Activated CD8-positive, alpha-beta T cell treated with anti-CD3 and anti-CD28 coated beads for 36 hours (primary cell): ENCODE results near the gene PLXNC1. TPM values are rescaled to one million over a fixed set of nuclear protein-coding genes. Genes with fewer than 3 reads are reported as not detected.

Experiments used
- ATAC-seq: fragments of 200-7000 bp; cut with Tn5 transposase; one replicate; pipeline ENCODE4 v1.10.0; 2021; ENCODE audit warnings: mild to moderate bottlenecking, moderate library complexity
- CTCF ChIA-PET: fragments of 350-600 bp; sonication (Branson Sonifier 250); formaldehyde crosslinking; loops from one replicate; lab custom pipeline; 2021; ENCODE audit warnings: antibody characterized with exemption; lab: Charles Lee
- POLR2A ChIA-PET: fragments of 350-600 bp; sonication (Branson Sonifier 250); formaldehyde crosslinking; loops from one replicate; lab custom pipeline; 2021; ENCODE audit warnings: antibody characterized with exemption; lab: Charles Lee
- DNase-seq: peaks from one replicate; pipeline ENCODE4 v3.0.0-alpha.2; 2020
- H3K27ac Mint-ChIP-seq: one replicate; pipeline ENCODE4 v1.8.0; 2021; ENCODE audit warnings: mild to moderate bottlenecking, mixed read lengths
- H3K27me3 Mint-ChIP-seq: one replicate; pipeline ENCODE4 v1.8.0; 2021; ENCODE audit warnings: mixed read lengths
- H3K36me3 Mint-ChIP-seq: one replicate; pipeline ENCODE4 v1.8.0; 2021; ENCODE audit warnings: low read depth, mixed read lengths
- H3K4me1 Mint-ChIP-seq: one replicate; pipeline ENCODE4 v1.8.0; 2021; ENCODE audit warnings: low read depth, mixed read lengths
- H3K4me3 Mint-ChIP-seq: one replicate; pipeline ENCODE4 v1.8.0; 2021; ENCODE audit warnings: mild to moderate bottlenecking, moderate library complexity, mixed read lengths
- H3K9me3 Mint-ChIP-seq: one replicate; pipeline ENCODE4 v1.8.0; 2021; ENCODE audit warnings: mixed read lengths
- CTCF ChIP-seq: fragments of 200-600 bp; IDR thresholded peaks from one replicate; pipeline ENCODE4 v1.8.0; 2022; ENCODE audit warnings: antibody characterized with exemption, mild to moderate bottlenecking
- intact Hi-C: fragments of 100-400 bp; cut with micrococcal nuclease; formaldehyde crosslinking; loops from one replicate; pipeline ENCODE4 v1.10.0; 2022
- total RNA-seq, 2 experiments: library from RNA; stranded (reverse); gene quantifications; one replicate each; pipeline ENCODE4 v1.2.3, GENCODE V29; 2021

PLXNC1 gene
- total RNA-seq, 2 experiments from 2014 or later: 8.8 to 9.5 TPM

GRCh38 chr12:94261119-94261518 lies 112.7 kb downstream of the PLXNC1 start:
- CTCF ChIA-PET: no interaction called here
- DNase-seq (no peak), ATAC-seq (no peak)
- Mint-ChIP-seq H3K36me3 (peaks cover 17% of the 10 kb centered on the region), H3K4me3 (no peak overlapping the region), H3K4me1 (peaks cover 29% of the 10 kb centered on the region), H3K27ac (no peak overlapping the region), H3K9me3 (no peaks in the 10 kb centered on the region), H3K27me3 (no peaks in the 10 kb centered on the region)
- TF ChIP-seq CTCF: no peak
- intact Hi-C loops: loop anchor here (5.0 to 10.0 kb wide), 4 partner anchors 46 to 114 kb away; partner anchors contain the start of gene PLXNC1
- POLR2A ChIA-PET: interaction anchor here (1.9 to 4.6 kb wide), 2 partner anchors 9 to 53 kb away, joined by 10 to 26 read pairs; no protein-coding TSS in a partner anchor

- Mint-ChIP-seq H3K27ac (peak overlapping the region; percentile 99), H3K9me3 (no peaks in the 10 kb centered on the region), H3K4me3 (peak overlapping the region; percentile 88), H3K4me1 (peaks cover 34% of the 10 kb centered on the region), H3K27me3 (no peaks in the 10 kb centered on the region), H3K36me3 (peaks cover 21% of the 10 kb centered on the region)
- POLR2A ChIA-PET: interaction anchor here (1.3 to 4.6 kb wide), 5 partner anchors 8 to 53 kb away, joined by 5 to 26 read pairs (median 10); no protein-coding TSS in a partner anchor
- TF ChIP-seq CTCF: no peak
- ATAC-seq: no peak
- DNase-seq: no peak
- CTCF ChIA-PET: interaction anchor here (1.0 to 2.5 kb wide), 4 partner anchors 14 to 53 kb away, joined by 3 to 10 read pairs (median 3); no protein-coding TSS in a partner anchor
- intact Hi-C loops: loop anchor here (5.0 to 10.0 kb wide), 4 partner anchors 46 to 114 kb away; partner anchors contain the start of gene PLXNC1
Measured at GRCh38 chr12:94261786-94262185, 113.4 kb downstream of the PLXNC1 start.

- H3K27me3 Mint-ChIP-seq: no peaks in the 10 kb centered on the region
- no peaks in the 10 kb centered on the region for H3K9me3 Mint-ChIP-seq
- peak; percentile 81 for ATAC-seq
- H3K27ac Mint-ChIP-seq: peak overlapping the region; percentile 99
- ChIA-PET POLR2A (interaction anchor here (0.7 to 4.6 kb wide), 7 partner anchors 8 to 57 kb away, joined by 3 to 26 read pairs (median 8); no protein-coding TSS in a partner anchor), CTCF (interaction anchor here (0.7 to 2.5 kb wide), 8 partner anchors 14 to 138 kb away, joined by 3 to 10 read pairs (median 3); no protein-coding TSS in a partner anchor)
- H3K36me3 Mint-ChIP-seq: peaks cover 26% of the 10 kb centered on the region
- peak overlapping the region; percentile 88 for H3K4me3 Mint-ChIP-seq
- intact Hi-C loops: loop anchor here (5.0 to 10.0 kb wide), 4 partner anchors 45 to 115 kb away; partner anchors contain the start of gene PLXNC1
- DNase-seq: peak; percentile 90
- TF ChIP-seq CTCF: no peak
- peaks cover 40% of the 10 kb centered on the region for H3K4me1 Mint-ChIP-seq
Measured at GRCh38 chr12:94262228-94263010, 114.0 kb downstream of the PLXNC1 start.

GRCh38 chr12:94263011-94263811 lies 114.8 kb downstream of the PLXNC1 start:
- peaks cover 48% of the 10 kb centered on the region for H3K4me1 Mint-ChIP-seq
- H3K27ac Mint-ChIP-seq: peak overlapping the region; percentile 99
- no peaks in the 10 kb centered on the region for H3K27me3 Mint-ChIP-seq
- ChIA-PET CTCF (interaction anchor here (0.7 to 2.5 kb wide), 7 partner anchors 13 to 138 kb away, joined by 3 to 10 read pairs (median 3); no protein-coding TSS in a partner anchor), POLR2A (interaction anchor here (0.7 to 4.6 kb wide), 7 partner anchors 7 to 58 kb away, joined by 3 to 26 read pairs (median 8); no protein-coding TSS in a partner anchor)
- peak; percentile 81 for ATAC-seq
- peak overlapping the region; percentile 88 for H3K4me3 Mint-ChIP-seq
- intact Hi-C loops: loop anchor here (5.0 to 10.0 kb wide), 4 partner anchors 44 to 116 kb away; partner anchors contain the start of gene PLXNC1
- H3K9me3 Mint-ChIP-seq: no peaks in the 10 kb centered on the region
- peaks cover 27% of the 10 kb centered on the region for H3K36me3 Mint-ChIP-seq
- TF ChIP-seq CTCF: no peak
- DNase-seq: peak; percentile 90
